Measurements from ENCODE around the gene VOPP1.

DNA sequence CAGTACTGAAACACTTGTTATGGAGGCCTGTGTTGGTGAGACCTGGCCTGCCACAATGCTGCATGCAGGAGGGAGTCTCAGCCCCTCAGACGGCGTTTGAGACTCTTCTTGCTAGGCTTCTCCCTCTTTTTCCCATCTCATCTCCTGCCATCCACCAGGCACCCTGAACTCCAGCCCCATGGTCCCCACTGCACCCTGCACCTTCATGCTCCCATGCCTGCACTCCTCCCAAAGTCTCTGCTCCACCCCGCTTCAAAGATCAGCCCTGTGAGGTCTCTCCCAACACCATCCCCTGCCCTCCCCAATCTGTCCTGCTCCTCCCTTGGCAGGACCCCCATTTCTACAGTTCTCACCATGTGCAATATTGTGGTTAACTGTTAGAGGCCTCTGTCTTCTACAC lies 61.7 kb downstream of the VOPP1 start:
- no peak for TF ChIP-seq PML (IDR thresholded peaks at IDR 0.05; ENCODE audit: low read length)
- no peak for TF ChIP-seq HDAC1 (IDR thresholded peaks at IDR 0.05)
- TF ChIP-seq CEBPB (tag; IDR thresholded peaks at IDR 0.05), result no peak
- no peak for TF ChIP-seq POLR2A (conservative IDR thresholded peaks at IDR 0.05)
- no peak for TF ChIP-seq BRCA1 (IDR thresholded peaks at IDR 0.05)
- TF ChIP-seq BRCA1 (CRISPR knock-in tag; IDR thresholded peaks at IDR 0.05), result no peak
- TF ChIP-seq FOXK1 (CRISPR knock-in tag; IDR thresholded peaks at IDR 0.05; ENCODE audit: borderline replicate concordance), result no peak
- TF ChIP-seq FOS (IDR thresholded peaks at IDR 0.05; ENCODE audit: extremely low read depth, insufficient read length), result no peak
- no peak for TF ChIP-seq ILF3 (IDR thresholded peaks at IDR 0.05; ENCODE audit: borderline replicate concordance)
- TF ChIP-seq, protein P1, sequence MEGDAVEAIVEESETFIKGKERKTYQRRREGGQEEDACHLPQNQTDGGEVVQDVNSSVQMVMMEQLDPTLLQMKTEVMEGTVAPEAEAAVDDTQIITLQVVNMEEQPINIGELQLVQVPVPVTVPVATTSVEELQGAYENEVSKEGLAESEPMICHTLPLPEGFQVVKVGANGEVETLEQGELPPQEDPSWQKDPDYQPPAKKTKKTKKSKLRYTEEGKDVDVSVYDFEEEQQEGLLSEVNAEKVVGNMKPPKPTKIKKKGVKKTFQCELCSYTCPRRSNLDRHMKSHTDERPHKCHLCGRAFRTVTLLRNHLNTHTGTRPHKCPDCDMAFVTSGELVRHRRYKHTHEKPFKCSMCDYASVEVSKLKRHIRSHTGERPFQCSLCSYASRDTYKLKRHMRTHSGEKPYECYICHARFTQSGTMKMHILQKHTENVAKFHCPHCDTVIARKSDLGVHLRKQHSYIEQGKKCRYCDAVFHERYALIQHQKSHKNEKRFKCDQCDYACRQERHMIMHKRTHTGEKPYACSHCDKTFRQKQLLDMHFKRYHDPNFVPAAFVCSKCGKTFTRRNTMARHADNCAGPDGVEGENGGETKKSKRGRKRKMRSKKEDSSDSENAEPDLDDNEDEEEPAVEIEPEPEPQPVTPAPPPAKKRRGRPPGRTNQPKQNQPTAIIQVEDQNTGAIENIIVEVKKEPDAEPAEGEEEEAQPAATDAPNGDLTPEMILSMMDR (IDR thresholded peaks at IDR 0.05 in 2 of 3, conservative IDR thresholded peaks at IDR 0.05 in 1 of 3; ENCODE audit: insufficient read depth in 2 of 3, low read depth in 1 of 3, low read length in 3 of 3), result no peak
- no peak for TF ChIP-seq NFATC3 (IDR thresholded peaks at IDR 0.05)
- TF ChIP-seq MAZ (CRISPR knock-in tag; conservative IDR thresholded peaks at IDR 0.05 in 1 of 2, IDR thresholded peaks at IDR 0.05 in 1 of 2), result no peak
- TF ChIP-seq PHTF2 (CRISPR knock-in tag; IDR thresholded peaks at IDR 0.05), result no peak
